SK-N-SH (cell line): ENCODE measurements around the gene CX3CL1. TPM values are rescaled to one million over a fixed set of nuclear protein-coding genes. Genes with fewer than 3 reads are reported as not detected.

ENCODE experiments used
- CTCF ChIA-PET: fragments of 300-600, 350-600 bp; formaldehyde crosslinking; extraction: SDS; loops from one replicate; lab custom pipeline; 2021; lab: Yijun Ruan, JAX
- POLR2A ChIA-PET: fragments of 350-600 bp; sonication (Branson Sonifier 250); formaldehyde crosslinking; extraction: SDS; loops from one replicate; lab custom pipeline; 2020; ENCODE audit warnings: antibody characterized with exemption, inconsistent platforms; lab: Yijun Ruan, JAX
- DNase-seq: peaks from one replicate; pipeline ENCODE4 v3.0.0; 2012
- H2AFZ ChIP-seq: fragments of 200-600 bp; sonication (generic); 2 replicates; pipeline ENCODE4 v1.8.1; 2016; ENCODE audit warnings: antibody characterized with exemption, mild to moderate bottlenecking, low read depth
- H3F3A ChIP-seq: fragments of 200-600 bp; sonication (generic); replicated peaks from 2 replicates; pipeline ENCODE3; 2016; ENCODE audit warnings: antibody characterized with exemption, mild to moderate bottlenecking; ENCODE audit not compliant: insufficient read depth
- H3K27ac ChIP-seq, 2 experiments: fragments of 200-500 bp in 1 of 2; fragments of 200-600 bp in 1 of 2; sonication (Bioruptor generic) in 1 of 2; sonication (generic), shearing (Covaris generic) in 1 of 2; 2 replicates each; pipeline versions ENCODE4 v1.5.1 to v1.6.1; 2014 to 2016; ENCODE audit warnings: low read depth in 2 of 2, inconsistent platforms in 1 of 2, low read length in 1 of 2, mild to moderate bottlenecking in 1 of 2, mixed read lengths in 1 of 2
- H3K27me3 ChIP-seq: fragments of 200-600 bp; sonication (generic), shearing (Covaris generic); 2 replicates; pipeline ENCODE4 v1.6.1; 2016; ENCODE audit warnings: mixed run types; ENCODE audit not compliant: insufficient read depth
- H3K36me3 ChIP-seq, 2 experiments: fragments of 200-500 bp in 1 of 2; fragments of 200-600 bp in 1 of 2; sonication (Bioruptor generic) in 1 of 2; sonication (generic) in 1 of 2; replicated peaks in 1 of 2; 2 replicates each; pipeline versions ENCODE3 to v1.5.1; 2014 to 2016; ENCODE audit warnings: low read length in 1 of 2, mild to moderate bottlenecking in 1 of 2; ENCODE audit not compliant: insufficient read depth in 2 of 2, control insufficient read depth in 1 of 2
- H3K4me1 ChIP-seq, 2 experiments: fragments of 200-500 bp in 1 of 2; fragments of 200-600 bp in 1 of 2; sonication (Bioruptor generic) in 1 of 2; sonication (generic), shearing (Covaris generic) in 1 of 2; 2 replicates each; pipeline versions ENCODE4 v1.5.1 to v1.6.1; 2014 to 2016; ENCODE audit warnings: low read depth in 1 of 2, low read length in 1 of 2, mixed run types in 1 of 2; ENCODE audit not compliant: insufficient read depth in 2 of 2, control insufficient read depth in 1 of 2
- H3K4me2 ChIP-seq: fragments of 200-600 bp; sonication (generic), shearing (Covaris generic); 2 replicates; pipeline ENCODE4 v1.6.1; 2017; ENCODE audit warnings: mixed run types
- H3K4me3 ChIP-seq, 2 experiments: fragments of 200-500 bp in 1 of 2; fragments of 200-600 bp in 1 of 2; sonication (Bioruptor generic) in 1 of 2; sonication (generic), shearing (Covaris generic) in 1 of 2; 2 replicates each; pipeline versions ENCODE4 v1.5.1 to v1.8.1; 2014 to 2016; ENCODE audit warnings: low read depth in 2 of 2, inconsistent platforms in 1 of 2, low read length in 1 of 2, mild to moderate bottlenecking in 1 of 2, mixed read lengths in 1 of 2, moderate library complexity in 1 of 2
- H3K79me2 ChIP-seq: fragments of 200-600 bp; sonication (generic); 2 replicates; pipeline ENCODE4 v1.8.1; 2017; ENCODE audit warnings: mild to moderate bottlenecking; ENCODE audit not compliant: insufficient read depth
- H3K9ac ChIP-seq: fragments of 200-600 bp; sonication (generic); 2 replicates; pipeline ENCODE4 v1.6.1; 2017; ENCODE audit warnings: mixed run types
- H3K9me2 ChIP-seq: fragments of 200-600 bp; sonication (generic); 2 replicates; pipeline ENCODE4 v1.6.1; 2017; ENCODE audit warnings: mixed run types
- H3K9me3 ChIP-seq: fragments of 200-600 bp; sonication (generic); 2 replicates; pipeline ENCODE4 v1.6.1; 2017; ENCODE audit warnings: mixed run types, mild to moderate bottlenecking, moderate library complexity
- H4K20me1 ChIP-seq: fragments of 200-600 bp; sonication (generic); 2 replicates; pipeline ENCODE4 v1.6.1; 2017; ENCODE audit warnings: mild to moderate bottlenecking, mixed run types; ENCODE audit not compliant: insufficient read depth
- ELF1 ChIP-seq: IDR thresholded peaks from 2 replicates; pipeline ENCODE4 v1.4.0; 2012
- EP300 ChIP-seq, 2 experiments: IDR thresholded peaks; 2 replicates each; pipeline versions ENCODE4 v1.4.0 to v1.6.1; 2012; ENCODE audit warnings: borderline replicate concordance in 1 of 2, low read depth in 1 of 2, low read length in 1 of 2
- FOXM1 ChIP-seq: IDR thresholded peaks from 2 replicates; pipeline ENCODE4 v1.4.0; 2012; ENCODE audit warnings: low read depth, mild to moderate bottlenecking
- GATA2 ChIP-seq: sonication (generic); formaldehyde crosslinking; IDR thresholded peaks from 2 replicates; pipeline ENCODE4 v1.5.0; 2020; ENCODE audit warnings: mild to moderate bottlenecking, missing genetic modification reagents
- JUND ChIP-seq: IDR thresholded peaks from 2 replicates; pipeline ENCODE4 v1.4.0; 2012
- MAX ChIP-seq: IDR thresholded peaks from 2 replicates; pipeline ENCODE4 v1.4.0; 2012; ENCODE audit warnings: low read depth
- MEF2A ChIP-seq: IDR thresholded peaks from 2 replicates; pipeline ENCODE4 v1.4.0; 2012; ENCODE audit warnings: low read depth, borderline replicate concordance
- NRF1 ChIP-seq: IDR thresholded peaks from 2 replicates; pipeline ENCODE4 v1.6.1; 2012; ENCODE audit warnings: low read depth, mild to moderate bottlenecking, low read length
- RAD21 ChIP-seq: IDR thresholded peaks from 2 replicates; pipeline ENCODE4 v1.6.1; 2012; ENCODE audit warnings: mild to moderate bottlenecking, low read length
- RFX5 ChIP-seq: IDR thresholded peaks from 2 replicates; pipeline ENCODE4 v1.6.1; 2012; ENCODE audit warnings: mild to moderate bottlenecking, improper control_type of control experiment, low read length
- RXRA ChIP-seq: IDR thresholded peaks from 2 replicates; pipeline ENCODE4 v1.4.0; 2012; ENCODE audit warnings: low read depth, mild to moderate bottlenecking, borderline replicate concordance
- TAF1 ChIP-seq: IDR thresholded peaks from 2 replicates; pipeline ENCODE4 v1.6.1; 2012; ENCODE audit warnings: low read depth, mild to moderate bottlenecking, low read length, moderate library complexity, borderline replicate concordance
- TEAD4 ChIP-seq: IDR thresholded peaks from 2 replicates; pipeline ENCODE4 v1.4.0; 2012; ENCODE audit warnings: mild to moderate bottlenecking, borderline replicate concordance; ENCODE audit not compliant: insufficient read depth
- WGBS: methylation state at CpG from one replicate; pipeline ENCODE4 v1.1.6; 2017; ENCODE audit warnings: low lambda C conversion rate; 5-methylcytosine and 5-hydroxymethylcytosine counted together
- polyA plus RNA-seq, 3 experiments: library from polyadenylated mRNA; depleted of rRNA; stranded (reverse); fragments of >200 nt; gene quantifications; 2 replicates each; pipeline ENCODE4 v1.2.3, GENCODE V29; 2012
- TF ChIP-seq, protein P1 (sequence below): IDR thresholded peaks from 2 replicates; pipeline ENCODE4 v1.4.0; 2012; ENCODE audit warnings: low read depth, borderline replicate concordance
- TF ChIP-seq, protein P2 (sequence below): IDR thresholded peaks from 2 replicates; pipeline ENCODE4 v1.4.0; 2012; ENCODE audit warnings: low read depth, borderline replicate concordance
- TF ChIP-seq, protein P3 (sequence below): IDR thresholded peaks from 2 replicates; pipeline ENCODE4; 2012
- TF ChIP-seq, protein P4 (sequence below): fragments of 200-600 bp; sonication (generic); IDR thresholded peaks from 2 replicates; pipeline ENCODE4 v1.6.1; 2017; ENCODE audit warnings: antibody characterized with exemption, mild to moderate bottlenecking, moderate library complexity
- TF ChIP-seq, protein P5 (sequence below): IDR thresholded peaks from 2 replicates; pipeline ENCODE4 v1.6.1; 2012; ENCODE audit warnings: mild to moderate bottlenecking, low read depth, low read length, moderate library complexity

Gene CX3CL1
- polyA plus RNA-seq, 1 of the 3 experiments (the other 2 are of a cell fraction): 6.8 TPM

DNA sequence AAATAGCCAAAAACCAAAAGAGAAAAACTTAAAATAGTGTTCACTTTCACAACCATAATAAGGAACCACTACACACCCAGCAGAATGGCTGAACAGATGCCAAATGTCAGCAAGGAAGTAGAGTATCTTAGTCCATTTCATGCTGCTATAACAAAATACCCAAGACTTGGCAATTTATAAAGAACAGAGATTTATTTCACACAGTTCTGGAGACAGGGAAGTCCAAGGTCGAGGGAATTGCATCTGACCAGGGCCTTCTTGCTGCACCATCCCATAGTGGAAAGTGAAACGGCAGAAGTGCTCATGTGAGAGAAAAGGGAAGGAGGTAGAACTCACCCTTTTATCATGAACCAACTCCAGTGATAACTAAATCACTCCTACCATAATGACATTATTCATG, 47.5 kb upstream of the CX3CL1 start:
- TF ChIP-seq RXRA (no peak), RFX5 (no peak), NRF1 (no peak), MAX (no peak), RAD21 (no peak), EP300 (IDR thresholded peaks at IDR 0.05; ENCODE audit: borderline replicate concordance in 1 of 2, low read depth in 1 of 2, low read length in 1 of 2) (no peak), TEAD4 (no peak), MEF2A (no peak), ELF1 (no peak), GATA2 (CRISPR knock-in tag) (no peak), FOXM1 (no peak), TAF1 (no peak), JUND (no peak)
- TF ChIP-seq, protein P1, sequence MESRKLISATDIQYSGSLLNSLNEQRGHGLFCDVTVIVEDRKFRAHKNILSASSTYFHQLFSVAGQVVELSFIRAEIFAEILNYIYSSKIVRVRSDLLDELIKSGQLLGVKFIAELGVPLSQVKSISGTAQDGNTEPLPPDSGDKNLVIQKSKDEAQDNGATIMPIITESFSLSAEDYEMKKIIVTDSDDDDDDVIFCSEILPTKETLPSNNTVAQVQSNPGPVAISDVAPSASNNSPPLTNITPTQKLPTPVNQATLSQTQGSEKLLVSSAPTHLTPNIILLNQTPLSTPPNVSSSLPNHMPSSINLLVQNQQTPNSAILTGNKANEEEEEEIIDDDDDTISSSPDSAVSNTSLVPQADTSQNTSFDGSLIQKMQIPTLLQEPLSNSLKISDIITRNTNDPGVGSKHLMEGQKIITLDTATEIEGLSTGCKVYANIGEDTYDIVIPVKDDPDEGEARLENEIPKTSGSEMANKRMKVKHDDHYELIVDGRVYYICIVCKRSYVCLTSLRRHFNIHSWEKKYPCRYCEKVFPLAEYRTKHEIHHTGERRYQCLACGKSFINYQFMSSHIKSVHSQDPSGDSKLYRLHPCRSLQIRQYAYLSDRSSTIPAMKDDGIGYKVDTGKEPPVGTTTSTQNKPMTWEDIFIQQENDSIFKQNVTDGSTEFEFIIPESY: no peak
- TF ChIP-seq, protein P2, sequence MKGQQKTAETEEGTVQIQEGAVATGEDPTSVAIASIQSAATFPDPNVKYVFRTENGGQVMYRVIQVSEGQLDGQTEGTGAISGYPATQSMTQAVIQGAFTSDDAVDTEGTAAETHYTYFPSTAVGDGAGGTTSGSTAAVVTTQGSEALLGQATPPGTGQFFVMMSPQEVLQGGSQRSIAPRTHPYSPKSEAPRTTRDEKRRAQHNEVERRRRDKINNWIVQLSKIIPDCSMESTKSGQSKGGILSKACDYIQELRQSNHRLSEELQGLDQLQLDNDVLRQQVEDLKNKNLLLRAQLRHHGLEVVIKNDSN: no peak
- TF ChIP-seq, protein P3, sequence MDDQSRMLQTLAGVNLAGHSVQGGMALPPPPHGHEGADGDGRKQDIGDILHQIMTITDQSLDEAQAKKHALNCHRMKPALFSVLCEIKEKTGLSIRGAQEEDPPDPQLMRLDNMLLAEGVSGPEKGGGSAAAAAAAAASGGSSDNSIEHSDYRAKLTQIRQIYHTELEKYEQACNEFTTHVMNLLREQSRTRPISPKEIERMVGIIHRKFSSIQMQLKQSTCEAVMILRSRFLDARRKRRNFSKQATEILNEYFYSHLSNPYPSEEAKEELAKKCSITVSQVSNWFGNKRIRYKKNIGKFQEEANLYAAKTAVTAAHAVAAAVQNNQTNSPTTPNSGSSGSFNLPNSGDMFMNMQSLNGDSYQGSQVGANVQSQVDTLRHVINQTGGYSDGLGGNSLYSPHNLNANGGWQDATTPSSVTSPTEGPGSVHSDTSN: no peak
- TF ChIP-seq, protein P4, sequence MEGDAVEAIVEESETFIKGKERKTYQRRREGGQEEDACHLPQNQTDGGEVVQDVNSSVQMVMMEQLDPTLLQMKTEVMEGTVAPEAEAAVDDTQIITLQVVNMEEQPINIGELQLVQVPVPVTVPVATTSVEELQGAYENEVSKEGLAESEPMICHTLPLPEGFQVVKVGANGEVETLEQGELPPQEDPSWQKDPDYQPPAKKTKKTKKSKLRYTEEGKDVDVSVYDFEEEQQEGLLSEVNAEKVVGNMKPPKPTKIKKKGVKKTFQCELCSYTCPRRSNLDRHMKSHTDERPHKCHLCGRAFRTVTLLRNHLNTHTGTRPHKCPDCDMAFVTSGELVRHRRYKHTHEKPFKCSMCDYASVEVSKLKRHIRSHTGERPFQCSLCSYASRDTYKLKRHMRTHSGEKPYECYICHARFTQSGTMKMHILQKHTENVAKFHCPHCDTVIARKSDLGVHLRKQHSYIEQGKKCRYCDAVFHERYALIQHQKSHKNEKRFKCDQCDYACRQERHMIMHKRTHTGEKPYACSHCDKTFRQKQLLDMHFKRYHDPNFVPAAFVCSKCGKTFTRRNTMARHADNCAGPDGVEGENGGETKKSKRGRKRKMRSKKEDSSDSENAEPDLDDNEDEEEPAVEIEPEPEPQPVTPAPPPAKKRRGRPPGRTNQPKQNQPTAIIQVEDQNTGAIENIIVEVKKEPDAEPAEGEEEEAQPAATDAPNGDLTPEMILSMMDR: no peak
- TF ChIP-seq, protein P5, sequence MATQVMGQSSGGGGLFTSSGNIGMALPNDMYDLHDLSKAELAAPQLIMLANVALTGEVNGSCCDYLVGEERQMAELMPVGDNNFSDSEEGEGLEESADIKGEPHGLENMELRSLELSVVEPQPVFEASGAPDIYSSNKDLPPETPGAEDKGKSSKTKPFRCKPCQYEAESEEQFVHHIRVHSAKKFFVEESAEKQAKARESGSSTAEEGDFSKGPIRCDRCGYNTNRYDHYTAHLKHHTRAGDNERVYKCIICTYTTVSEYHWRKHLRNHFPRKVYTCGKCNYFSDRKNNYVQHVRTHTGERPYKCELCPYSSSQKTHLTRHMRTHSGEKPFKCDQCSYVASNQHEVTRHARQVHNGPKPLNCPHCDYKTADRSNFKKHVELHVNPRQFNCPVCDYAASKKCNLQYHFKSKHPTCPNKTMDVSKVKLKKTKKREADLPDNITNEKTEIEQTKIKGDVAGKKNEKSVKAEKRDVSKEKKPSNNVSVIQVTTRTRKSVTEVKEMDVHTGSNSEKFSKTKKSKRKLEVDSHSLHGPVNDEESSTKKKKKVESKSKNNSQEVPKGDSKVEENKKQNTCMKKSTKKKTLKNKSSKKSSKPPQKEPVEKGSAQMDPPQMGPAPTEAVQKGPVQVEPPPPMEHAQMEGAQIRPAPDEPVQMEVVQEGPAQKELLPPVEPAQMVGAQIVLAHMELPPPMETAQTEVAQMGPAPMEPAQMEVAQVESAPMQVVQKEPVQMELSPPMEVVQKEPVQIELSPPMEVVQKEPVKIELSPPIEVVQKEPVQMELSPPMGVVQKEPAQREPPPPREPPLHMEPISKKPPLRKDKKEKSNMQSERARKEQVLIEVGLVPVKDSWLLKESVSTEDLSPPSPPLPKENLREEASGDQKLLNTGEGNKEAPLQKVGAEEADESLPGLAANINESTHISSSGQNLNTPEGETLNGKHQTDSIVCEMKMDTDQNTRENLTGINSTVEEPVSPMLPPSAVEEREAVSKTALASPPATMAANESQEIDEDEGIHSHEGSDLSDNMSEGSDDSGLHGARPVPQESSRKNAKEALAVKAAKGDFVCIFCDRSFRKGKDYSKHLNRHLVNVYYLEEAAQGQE: no peak
- H3K27ac ChIP-seq: no peak overlapping the region
- no peaks in the 10 kb centered on the region; the same call in 1 of the 2 replicates for H3K27me3 ChIP-seq
- H3K9ac ChIP-seq: no peak overlapping the region
- H3K4me1 ChIP-seq: no peaks in the 10 kb centered on the region
- no peak overlapping the region for H2AFZ ChIP-seq
- ChIA-PET CTCF (no interaction called here), POLR2A (no interaction called here)
- H3K4me2 ChIP-seq: no peak overlapping the region
- no peaks in the 10 kb centered on the region for H3K9me2 ChIP-seq
- no peak overlapping the region for H3K4me3 ChIP-seq
- H3K79me2 ChIP-seq: no peaks in the 10 kb centered on the region
- H3K9me3 ChIP-seq: no peaks in the 10 kb centered on the region
- no peaks in the 10 kb centered on the region for H4K20me1 ChIP-seq
- H3F3A ChIP-seq: no peaks in the 10 kb centered on the region
- H3K36me3 ChIP-seq: no peaks in the 10 kb centered on the region
- no peak for DNase-seq
- WGBS: 47% methylated on average over 2 of the region's 2 CpGs
